Caco-2 (cell line): ENCODE measurements around the gene SRSF11. TPM values are rescaled to one million over a fixed set of nuclear protein-coding genes. Genes with fewer than 3 reads are reported as not detected.
"Not testable (repeated sequence)": the region's sequence is repeated elsewhere in the genome, so short reads cannot be mapped to it uniquely, and the experiment has no call there.

ENCODE experiments used
- Bru-seq: library from RNA; stranded (reverse); fragments of 400-500 nt; gene quantifications from one replicate; lab custom pipeline; 2021; lab: Mats Ljungman, UMichigan
- BruChase-seq, 2 experiments: library from RNA; stranded (reverse); fragments of 400-500 nt; gene quantifications; one replicate each; lab custom pipeline; 2021; lab: Mats Ljungman, UMichigan
- BruUV-seq: library from RNA; stranded (reverse); fragments of 400-500 nt; replicated peaks from 2 replicates; lab custom pipeline; 2021; lab: Mats Ljungman, UMichigan
- CTCF ChIA-PET: fragments of 300-600 bp; sonication (Branson Sonifier 250); formaldehyde crosslinking; loops from one replicate; lab custom pipeline; 2022; ENCODE audit warnings: antibody characterized with exemption; lab: Charles Lee
- POLR2A ChIA-PET: fragments of 300-600 bp; sonication (Branson Sonifier 250); formaldehyde crosslinking; loops from one replicate; lab custom pipeline; 2022; ENCODE audit warnings: antibody characterized with exemption; lab: Charles Lee
- DNase-seq, 2 experiments: peaks; one replicate each; pipeline versions ENCODE4 v3.0.0 to v3.0.0-alpha.2; 2020 to 2022
- H3K27me3 ChIP-seq: replicated peaks from 2 replicates; pipeline ENCODE4 v1.6.0; 2011; ENCODE audit warnings: low read length; ENCODE audit not compliant: control insufficient read depth, insufficient read depth
- H3K36me3 ChIP-seq: 2 replicates; pipeline ENCODE4 v1.5.1; 2011; ENCODE audit warnings: low read length; ENCODE audit not compliant: control insufficient read depth, insufficient read depth
- H3K4me1 ChIP-seq: fragments of 250-450 bp; sonication (Bioruptor Pico); 2 replicates; pipeline ENCODE4 v1.5.1; 2020; ENCODE audit warnings: mild to moderate bottlenecking
- H3K4me3 ChIP-seq: 2 replicates; pipeline ENCODE4 v1.5.1; 2011; ENCODE audit warnings: low read depth, mild to moderate bottlenecking, control low read depth, low read length
- H3K9me3 ChIP-seq: fragments of 250-450 bp; sonication (Bioruptor Pico); 2 replicates; pipeline ENCODE4 v1.5.1; 2020; ENCODE audit warnings: mild to moderate bottlenecking, moderate library complexity
- H3K27ac Mint-ChIP-seq: one replicate; pipeline ENCODE4 v1.8.0; 2022; ENCODE audit warnings: mixed read lengths; ENCODE audit not compliant: unreplicated experiment
- H3K27me3 Mint-ChIP-seq: one replicate; pipeline ENCODE4 v1.8.0; 2022; ENCODE audit warnings: mixed read lengths; ENCODE audit not compliant: insufficient read depth, unreplicated experiment
- H3K36me3 Mint-ChIP-seq: one replicate; pipeline ENCODE4 v1.8.0; 2022; ENCODE audit warnings: mild to moderate bottlenecking, mixed read lengths; ENCODE audit not compliant: insufficient read depth, unreplicated experiment
- H3K4me1 Mint-ChIP-seq: one replicate; pipeline ENCODE4 v1.8.0; 2022; ENCODE audit warnings: low read depth, mixed read lengths; ENCODE audit not compliant: unreplicated experiment
- H3K4me3 Mint-ChIP-seq: one replicate; pipeline ENCODE4 v1.8.0; 2022; ENCODE audit warnings: mild to moderate bottlenecking, moderate library complexity, mixed read lengths; ENCODE audit not compliant: unreplicated experiment
- H3K9me3 Mint-ChIP-seq: one replicate; pipeline ENCODE4 v1.8.0; 2022; ENCODE audit warnings: mixed read lengths; ENCODE audit not compliant: unreplicated experiment
- intact Hi-C: fragments of 100-400 bp; cut with micrococcal nuclease; formaldehyde crosslinking; loops from one replicate; pipeline ENCODE4 v1.10.0; 2022; ENCODE audit not compliant: unreplicated experiment
- long read RNA-seq: library from polyadenylated mRNA; stranded (forward); transcript quantifications from one replicate; pipeline ENCODE4 v2.0.0, GENCODE V29; 2022
- total RNA-seq: library from RNA; stranded (reverse); gene quantifications from 2 replicates; pipeline ENCODE4 v1.2.3, GENCODE V29; 2022
- TF ChIP-seq, protein P1 (sequence below), 2 experiments: fragments of 200-600 bp in 1 of 2; IDR thresholded peaks; 1 replicate in 1 of 2; 2 replicates in 1 of 2; pipeline versions ENCODE4 v1.5.1 to v1.8.0; 2011 to 2022; ENCODE audit warnings: antibody characterized with exemption in 1 of 2, control low read depth in 1 of 2, inconsistent platforms in 1 of 2, low read depth in 1 of 2, low read length in 1 of 2, mild to moderate bottlenecking in 1 of 2, moderate library complexity in 1 of 2; ENCODE audit not compliant: insufficient read depth in 1 of 2, severe bottlenecking in 1 of 2, unreplicated experiment in 1 of 2

The SRSF11 gene
- total RNA-seq (116 and 119 TPM in 2 replicates), Bru-seq, nascent RNA (percentile 95 among the genes with signal in this experiment), BruChase-seq, experiment 1, labeled RNA remaining after a 2-hour chase (percentile 95 among the genes with signal in this experiment), BruChase-seq, experiment 2, labeled RNA remaining after a 6-hour chase (percentile 95 among the genes with signal in this experiment)
- long read RNA-seq, transcript SRSF11-203 (13 exons, 2,385 nt) = minor isoform, 7 of 141 reads
- long read RNA-seq, transcript SRSF11-202 (13 exons, 3,784 nt) = major isoform, 13 of 141 reads
- long read RNA-seq, partial matches to known transcripts = 77 of 141 reads
- long read RNA-seq, other reads (novel, unspliced or antisense) = 43 of 141 reads

DNA sequence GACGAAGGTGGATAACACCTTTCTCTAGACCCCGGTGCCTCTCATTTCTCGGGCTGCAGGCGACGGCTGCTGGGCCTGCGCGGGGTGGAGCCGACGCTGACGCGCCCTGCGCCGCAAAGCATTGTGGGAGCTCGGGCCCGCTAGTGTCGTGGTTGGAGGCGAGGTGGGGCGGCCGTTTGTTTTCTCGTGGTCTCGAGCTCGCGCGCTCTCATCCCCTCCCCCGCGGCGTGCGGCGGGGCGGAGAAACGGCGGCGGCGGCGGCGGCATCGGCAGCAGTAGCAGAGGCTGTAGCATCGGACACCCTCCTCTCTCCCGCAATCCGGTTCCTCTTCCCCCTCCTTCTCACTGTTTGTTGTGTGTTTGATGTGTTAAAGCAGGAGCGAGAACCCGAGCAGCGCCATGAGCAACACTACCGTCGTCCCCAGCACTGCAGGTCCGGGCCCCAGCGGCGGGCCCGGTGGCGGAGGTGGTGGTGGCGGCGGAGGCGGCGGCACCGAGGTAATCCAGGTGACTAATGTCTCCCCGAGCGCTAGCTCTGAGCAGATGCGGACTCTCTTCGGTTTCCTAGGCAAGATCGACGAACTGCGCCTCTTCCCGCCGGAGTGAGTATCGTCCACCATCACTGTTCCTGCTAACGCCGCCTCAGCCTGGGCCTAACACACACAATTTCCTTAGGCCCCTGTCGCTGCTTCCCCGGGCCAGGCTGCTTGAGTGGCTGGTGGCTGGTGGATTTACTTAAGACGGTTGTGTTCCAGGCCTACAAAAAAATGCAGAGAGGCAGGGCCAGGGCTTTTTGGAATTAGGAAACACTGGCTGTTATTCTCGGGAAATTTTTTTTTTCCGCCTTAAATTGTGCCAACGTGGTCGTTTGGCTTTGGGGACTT lies at the start of gene SRSF11:
Gene SRSF11 (plus strand): TSS at position 143 of the 884 bp plus-strand sequence. CDS start 257 bp downstream, at position 400.
- Mint-ChIP-seq H3K4me1 (no peaks in the 10 kb centered on the region), H3K36me3 (peaks cover 40% of the 10 kb centered on the region), H3K4me3 (peak within 1 kb of the TSS; percentile 77), H3K9me3 (no peaks in the 10 kb centered on the region), H3K27me3 (no peaks in the 10 kb centered on the region), H3K27ac (peak within 1 kb of the TSS; percentile 97)
- Histone ChIP-seq H3K4me1 (peaks cover 5% of the 10 kb centered on the region; the same call in 1 of the 2 replicates), H3K27me3 (no peaks in the 10 kb centered on the region), H3K9me3 (no peaks in the 10 kb centered on the region), H3K4me3 (peak within 1 kb of the TSS; percentile 73), H3K36me3 (no peaks in the 10 kb centered on the region)
- TF ChIP-seq, protein P1, sequence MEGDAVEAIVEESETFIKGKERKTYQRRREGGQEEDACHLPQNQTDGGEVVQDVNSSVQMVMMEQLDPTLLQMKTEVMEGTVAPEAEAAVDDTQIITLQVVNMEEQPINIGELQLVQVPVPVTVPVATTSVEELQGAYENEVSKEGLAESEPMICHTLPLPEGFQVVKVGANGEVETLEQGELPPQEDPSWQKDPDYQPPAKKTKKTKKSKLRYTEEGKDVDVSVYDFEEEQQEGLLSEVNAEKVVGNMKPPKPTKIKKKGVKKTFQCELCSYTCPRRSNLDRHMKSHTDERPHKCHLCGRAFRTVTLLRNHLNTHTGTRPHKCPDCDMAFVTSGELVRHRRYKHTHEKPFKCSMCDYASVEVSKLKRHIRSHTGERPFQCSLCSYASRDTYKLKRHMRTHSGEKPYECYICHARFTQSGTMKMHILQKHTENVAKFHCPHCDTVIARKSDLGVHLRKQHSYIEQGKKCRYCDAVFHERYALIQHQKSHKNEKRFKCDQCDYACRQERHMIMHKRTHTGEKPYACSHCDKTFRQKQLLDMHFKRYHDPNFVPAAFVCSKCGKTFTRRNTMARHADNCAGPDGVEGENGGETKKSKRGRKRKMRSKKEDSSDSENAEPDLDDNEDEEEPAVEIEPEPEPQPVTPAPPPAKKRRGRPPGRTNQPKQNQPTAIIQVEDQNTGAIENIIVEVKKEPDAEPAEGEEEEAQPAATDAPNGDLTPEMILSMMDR (IDR thresholded peaks at IDR 0.05; ENCODE audit: insufficient read depth in 1 of 2, low read depth in 1 of 2, low read length in 1 of 2, severe bottlenecking in 1 of 2, unreplicated experiment in 1 of 2) = no peak
- BruUV-seq = no TSS peak
- peak; percentile 92 to 93 for DNase-seq
- ChIA-PET POLR2A (interaction anchor here (0.6 to 1.7 kb wide), 9 partner anchors 10 to 211 kb away, joined by 3 to 17 read pairs (median 6); partner anchors contain the start of genes ANKRD13C, CTH and LRRC40), CTCF (interaction anchor here (0.6 kb wide), 1 partner anchor 285 kb away, joined by 4 read pairs; no protein-coding TSS in a partner anchor)
- intact Hi-C loops = loop anchor here (1.0 to 5.0 kb wide), 2 partner anchors 16 to 131 kb away; partner anchors contain the start of genes ANKRD13C and LRRC40

GRCh38 chr1:70171512-70171911 lies 49.7 kb upstream of the SRSF11 start:
- Histone ChIP-seq H3K9me3 (no peaks in the 10 kb centered on the region), H3K4me3 (no peak overlapping the region), H3K4me1 (no peaks in the 10 kb centered on the region), H3K27me3 (no peaks in the 10 kb centered on the region), H3K36me3 (no peaks in the 10 kb centered on the region)
- Mint-ChIP-seq H3K27me3 (no peaks in the 10 kb centered on the region), H3K27ac (no peak overlapping the region), H3K9me3 (no peaks in the 10 kb centered on the region), H3K36me3 (no peaks in the 10 kb centered on the region), H3K4me3 (no peak overlapping the region), H3K4me1 (peaks cover 8% of the 10 kb centered on the region)
- ChIA-PET POLR2A (no interaction called here), CTCF (no interaction called here)
- TF ChIP-seq, protein P1 (IDR thresholded peaks at IDR 0.05; ENCODE audit: insufficient read depth in 1 of 2, low read depth in 1 of 2, low read length in 1 of 2, severe bottlenecking in 1 of 2, unreplicated experiment in 1 of 2) = no peak
- intact Hi-C loops = no loop called here
- no TSS peak for BruUV-seq
- no peak for DNase-seq

DNA sequence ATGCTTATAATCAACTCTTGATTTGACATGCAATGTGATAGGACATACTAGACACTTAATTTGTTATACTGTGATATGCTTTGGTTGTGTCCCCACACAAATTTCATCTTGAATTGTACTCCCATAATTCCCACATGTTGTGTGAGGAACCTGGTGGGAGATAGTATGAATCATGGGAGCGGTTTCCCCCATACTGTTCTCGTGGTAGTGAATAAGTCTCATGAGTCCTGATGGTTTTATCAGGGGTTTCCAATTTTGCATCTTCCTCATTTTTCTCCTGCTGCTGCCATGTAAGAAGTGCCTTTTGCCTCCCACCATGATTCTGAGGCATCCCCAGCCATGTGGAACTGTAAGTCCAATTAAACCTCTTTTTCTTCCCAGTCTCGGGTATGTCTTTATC lies 36.0 kb upstream of the SRSF11 start:
- intact Hi-C loops, H3K9me3 Mint-ChIP-seq, POLR2A ChIA-PET, BruUV-seq, H3K4me3 Mint-ChIP-seq, H3K36me3 ChIP-seq, H3K36me3 Mint-ChIP-seq, H3K27me3 Mint-ChIP-seq, H3K4me1 Mint-ChIP-seq, H3K4me1 ChIP-seq, CTCF ChIA-PET, DNase-seq, H3K27ac Mint-ChIP-seq, H3K9me3 ChIP-seq, H3K4me3 ChIP-seq, H3K27me3 ChIP-seq: not testable (repeated sequence)
